MM.1S (cell line): ENCODE data around the gene TEAD2.

Source experiments
- DNase-seq: peaks from one replicate; pipeline ENCODE4 v3.0.0-alpha.2; 2015
- H2AFZ ChIP-seq: fragments of 300-600 bp; sonication (generic); 2 replicates; pipeline ENCODE4 v1.6.0; 2016; ENCODE audit warnings: antibody characterized with exemption, low read length
- H3F3A ChIP-seq: fragments of 300-600 bp; sonication (generic); 2 replicates; pipeline ENCODE4 v1.6.1; 2016; ENCODE audit warnings: mild to moderate bottlenecking, antibody characterized with exemption, low read length, moderate library complexity, mixed read lengths; ENCODE audit not compliant: insufficient read depth
- H3K27ac ChIP-seq: fragments of 300-600 bp; sonication (generic); 2 replicates; pipeline ENCODE4 v1.5.1; 2016; ENCODE audit warnings: mild to moderate bottlenecking, low read length
- H3K27me3 ChIP-seq: fragments of 300-600 bp; sonication (generic); replicated peaks from 2 replicates; pipeline ENCODE4 v1.6.0; 2016; ENCODE audit warnings: low read length; ENCODE audit not compliant: insufficient read depth
- H3K36me3 ChIP-seq: fragments of 300-600 bp; sonication (generic); replicated peaks from 2 replicates; pipeline ENCODE4 v1.6.1; 2016; ENCODE audit warnings: mild to moderate bottlenecking, low read length, mixed read lengths; ENCODE audit not compliant: insufficient read depth
- H3K4me1 ChIP-seq: fragments of 300-600 bp; sonication (generic); 2 replicates; pipeline ENCODE4 v1.6.1; 2016; ENCODE audit warnings: low read length, mixed read lengths
- H3K4me2 ChIP-seq: fragments of 300-600 bp; sonication (generic); 2 replicates; pipeline ENCODE4 v1.6.0; 2016; ENCODE audit warnings: low read depth, low read length
- H3K4me3 ChIP-seq: fragments of 300-600 bp; sonication (generic); 2 replicates; pipeline ENCODE4 v1.5.1; 2016; ENCODE audit warnings: low read length, mixed read lengths
- H3K79me2 ChIP-seq: fragments of 300-600 bp; sonication (generic); 2 replicates; pipeline ENCODE4 v1.6.1; 2016; ENCODE audit warnings: mixed run types, low read length, mixed read lengths
- H3K9ac ChIP-seq: fragments of 300-600 bp; sonication (generic); 2 replicates; pipeline ENCODE4 v1.6.1; 2016; ENCODE audit warnings: low read length, mixed read lengths
- H3K9me2 ChIP-seq: fragments of 300-600 bp; sonication (generic); replicated peaks from 2 replicates; pipeline ENCODE4 v1.6.1; 2016; ENCODE audit warnings: mild to moderate bottlenecking, low read length, mixed read lengths; ENCODE audit not compliant: insufficient read depth
- H3K9me3 ChIP-seq: fragments of 300-600 bp; sonication (generic); replicated peaks from 2 replicates; pipeline ENCODE4 v1.6.1; 2016; ENCODE audit warnings: mild to moderate bottlenecking, low read length, mixed read lengths; ENCODE audit not compliant: insufficient read depth
- H4K20me1 ChIP-seq: fragments of 300-600 bp; sonication (generic); 2 replicates; pipeline ENCODE4 v1.6.1; 2016; ENCODE audit warnings: mild to moderate bottlenecking, low read length, moderate library complexity, mixed read lengths; ENCODE audit not compliant: insufficient read depth
- CTCF ChIP-seq: fragments of 300-600 bp; sonication (generic); IDR thresholded peaks from 2 replicates; pipeline ENCODE4 v1.5.1; 2016; ENCODE audit warnings: antibody characterized with exemption, low read length, mixed read lengths
- EZH2 ChIP-seq: fragments of 300-600 bp; sonication (generic); optimal IDR thresholded peaks from 2 replicates; pipeline ENCODE3; 2017; ENCODE audit warnings: low read depth, mild to moderate bottlenecking, antibody characterized with exemption, low read length, mixed read lengths
- EZH2phosphoT487 ChIP-seq: fragments of 300-600 bp; sonication (generic); IDR thresholded peaks from 2 replicates; pipeline ENCODE4 v1.6.1; 2018; ENCODE audit warnings: antibody characterized with exemption, low read length

The TEAD2 gene

DNA sequence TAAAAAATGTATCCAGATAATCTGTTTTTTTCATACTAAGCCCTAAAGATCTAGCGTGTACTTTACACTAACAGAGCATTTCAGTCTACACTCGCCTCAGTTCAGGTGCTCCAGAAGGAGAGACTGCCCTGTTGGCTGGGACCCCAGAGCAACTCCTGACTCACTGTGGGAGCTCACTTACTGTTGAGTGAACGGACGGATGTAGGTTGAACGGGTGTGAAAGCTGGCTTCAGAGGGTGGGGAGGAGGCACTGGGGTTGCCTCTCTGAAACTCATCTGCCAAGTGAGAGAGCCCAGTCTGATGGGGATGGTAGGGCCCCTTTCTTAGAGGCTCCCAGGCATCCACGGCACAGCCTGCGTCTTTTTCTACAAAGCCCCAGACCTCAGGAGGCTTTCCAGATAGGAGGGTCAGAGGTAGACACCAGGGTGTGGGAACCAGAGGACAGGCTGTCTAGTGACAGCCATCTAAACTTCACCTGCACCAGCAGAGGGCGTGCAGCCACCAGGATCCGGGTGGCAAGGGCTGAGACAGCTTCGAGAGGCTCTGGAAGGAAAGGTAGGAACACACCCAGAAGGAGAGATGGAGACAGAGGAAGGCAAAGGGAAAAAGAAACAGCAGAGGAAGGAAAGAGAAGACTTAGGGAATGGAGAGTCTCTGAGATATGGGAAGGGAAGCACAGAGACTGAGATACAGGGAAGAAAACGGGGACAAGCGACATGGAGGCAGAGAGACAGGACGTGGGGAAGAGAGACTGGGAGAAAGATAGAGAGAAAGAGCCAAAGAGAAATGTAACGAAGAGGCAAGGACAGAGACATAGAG is 29.6 kb upstream of the TEAD2 start:
- Histone ChIP-seq H3K9ac (no peak overlapping the region), H3K79me2 (no peaks in the 10 kb centered on the region), H3F3A (peaks cover 7% of the 10 kb centered on the region), H3K36me3 (no peaks in the 10 kb centered on the region), H3K9me2 (no peaks in the 10 kb centered on the region), H2AFZ (no peak overlapping the region), H3K27ac (no peak overlapping the region), H3K4me2 (no peak overlapping the region), H4K20me1 (no peaks in the 10 kb centered on the region), H3K27me3 (peaks cover 68% of the 10 kb centered on the region), H3K4me3 (no peak overlapping the region), H3K9me3 (no peaks in the 10 kb centered on the region), H3K4me1 (no peaks in the 10 kb centered on the region)
- TF ChIP-seq CTCF, result peak; percentile 89
- no peak for TF ChIP-seq EZH2phosphoT487
- peak; percentile 72 for DNase-seq

DNA sequence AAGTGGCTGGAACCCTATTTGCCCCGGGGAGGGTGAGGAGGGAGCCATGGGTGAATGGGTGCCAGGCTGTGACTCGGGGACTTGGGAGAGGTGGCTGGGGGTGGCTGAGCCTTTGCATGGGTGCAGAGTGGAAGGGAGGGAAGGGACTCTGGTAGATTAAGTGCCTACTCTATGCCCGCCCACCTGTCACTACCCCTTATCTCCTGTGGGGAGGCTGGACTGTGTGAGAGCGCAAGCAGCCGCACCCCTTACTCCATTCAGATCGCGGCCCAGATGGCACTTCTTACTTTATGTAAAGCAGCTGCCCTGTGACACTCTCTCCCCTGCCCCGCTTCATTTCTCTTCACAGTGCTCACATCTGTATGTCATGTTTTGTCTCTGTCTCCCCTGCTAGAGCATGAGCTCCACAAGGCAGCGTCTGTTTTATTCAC is 28.7 kb upstream of the TEAD2 start:
- no peak for TF ChIP-seq EZH2
- TF ChIP-seq EZH2phosphoT487, result no peak
- no peak for TF ChIP-seq CTCF
- H3F3A ChIP-seq, result peaks cover 7% of the 10 kb centered on the region
- no peaks in the 10 kb centered on the region for H3K9me3 ChIP-seq
- H3K9ac ChIP-seq, result no peak overlapping the region
- H3K4me3 ChIP-seq, result no peak overlapping the region
- H3K9me2 ChIP-seq, result no peaks in the 10 kb centered on the region
- H3K27ac ChIP-seq, result no peak overlapping the region
- no peaks in the 10 kb centered on the region for H3K79me2 ChIP-seq
- DNase-seq, result no peak
- H3K4me2 ChIP-seq, result no peak overlapping the region
- peaks cover 64% of the 10 kb centered on the region for H3K27me3 ChIP-seq
- no peaks in the 10 kb centered on the region for H3K36me3 ChIP-seq
- H2AFZ ChIP-seq, result no peak overlapping the region
- no peaks in the 10 kb centered on the region for H4K20me1 ChIP-seq
- H3K4me1 ChIP-seq, result no peaks in the 10 kb centered on the region

GRCh38 chr19:49390131-49390928 is 28.1 kb upstream of the TEAD2 start:
- H2AFZ ChIP-seq, result no peak overlapping the region
- no peaks in the 10 kb centered on the region for H3K9me3 ChIP-seq
- no peak for DNase-seq
- peaks cover 7% of the 10 kb centered on the region for H3F3A ChIP-seq
- no peaks in the 10 kb centered on the region for H3K9me2 ChIP-seq
- no peaks in the 10 kb centered on the region for H3K36me3 ChIP-seq
- no peaks in the 10 kb centered on the region for H3K4me1 ChIP-seq
- H3K27me3 ChIP-seq, result peaks cover 59% of the 10 kb centered on the region
- no peak overlapping the region for H3K27ac ChIP-seq
- H3K4me3 ChIP-seq, result no peak overlapping the region
- H3K79me2 ChIP-seq, result no peaks in the 10 kb centered on the region
- no peak overlapping the region for H3K4me2 ChIP-seq
- TF ChIP-seq CTCF, result no peak
- TF ChIP-seq EZH2, result no peak
- no peak for TF ChIP-seq EZH2phosphoT487
- H3K9ac ChIP-seq, result no peak overlapping the region
- no peaks in the 10 kb centered on the region for H4K20me1 ChIP-seq
